ENCODE measurements around the gene CTSD.

CTSD gene

DNA sequence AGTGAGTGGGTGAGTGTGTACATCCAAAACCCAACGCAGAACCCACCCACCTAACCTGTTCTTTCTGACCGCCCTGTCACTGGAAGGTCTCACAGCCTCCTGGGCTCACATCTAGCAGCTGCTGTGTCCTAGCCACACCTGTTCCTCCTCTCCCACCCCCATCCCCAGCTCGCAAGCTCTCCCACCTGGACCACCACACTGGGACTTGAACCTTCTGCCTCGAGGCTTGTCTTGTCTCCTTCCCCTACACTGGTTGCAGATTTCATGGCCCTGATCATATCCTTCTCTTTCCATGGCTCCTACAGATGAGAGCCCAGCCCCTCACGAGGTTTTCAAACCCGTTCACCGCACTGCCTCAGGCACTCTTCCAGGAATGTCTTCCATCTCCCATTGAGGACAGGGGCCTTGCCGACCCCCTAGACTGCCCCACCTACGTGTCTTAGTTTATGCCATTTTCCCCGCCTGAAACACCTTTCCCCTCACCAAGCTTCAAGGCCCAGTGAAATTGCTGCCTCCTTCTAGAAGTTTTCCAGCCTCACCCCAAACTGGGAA, 20.1 kb downstream of the CTSD start:
- DNase-seq = no peak

DNA sequence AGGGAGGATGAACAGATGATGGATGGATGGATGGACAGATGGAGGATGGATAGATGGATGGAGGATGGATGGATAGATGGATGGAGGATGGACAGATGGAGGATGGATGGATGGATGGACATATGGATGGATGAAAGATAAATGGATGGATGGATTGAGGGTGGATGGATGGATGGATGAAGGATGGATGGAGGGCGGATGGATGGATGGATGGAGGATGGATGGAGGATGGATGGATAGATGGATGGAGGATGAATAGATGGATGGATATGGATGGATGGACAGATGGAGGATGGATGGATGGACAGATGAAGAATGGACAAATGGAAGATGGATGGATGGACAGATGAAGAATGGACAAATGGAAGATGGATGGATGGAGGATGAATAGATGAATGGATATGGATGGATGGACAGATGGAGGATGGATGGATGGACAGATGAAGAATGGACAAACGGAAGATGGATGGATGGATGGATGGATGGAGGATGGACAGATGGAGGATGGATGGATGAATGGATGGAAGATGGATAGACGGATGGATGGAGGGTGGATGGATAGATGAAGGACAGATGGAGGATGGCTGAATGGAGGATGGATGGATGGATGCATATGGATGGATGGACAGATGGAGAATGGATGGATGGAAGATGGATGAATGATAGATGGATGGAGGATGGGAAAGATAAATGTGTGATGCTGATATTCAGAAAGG, 20.7 kb downstream of the CTSD start:
- DNase-seq = no peak

DNA sequence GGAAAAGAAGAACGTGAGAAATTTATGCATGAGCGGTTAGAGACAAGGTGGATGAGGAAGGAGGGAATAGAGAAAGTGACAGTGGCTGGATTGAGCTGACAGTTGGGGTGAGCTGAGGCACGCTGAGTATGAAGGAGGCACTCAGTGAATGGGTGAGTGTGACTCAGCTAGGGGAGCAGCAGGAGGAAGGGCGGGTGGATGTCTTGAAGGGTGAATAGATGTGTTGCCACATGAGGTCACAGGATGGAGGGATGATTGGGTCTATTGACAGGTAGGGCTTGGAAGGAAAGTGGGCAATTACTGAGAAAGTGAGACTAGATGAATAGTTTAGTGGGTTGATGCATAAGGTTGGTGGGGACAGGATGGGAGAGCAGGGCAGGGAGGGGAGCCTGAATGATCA, 21.4 kb downstream of the CTSD start:
- DNase-seq = no peak

DNA sequence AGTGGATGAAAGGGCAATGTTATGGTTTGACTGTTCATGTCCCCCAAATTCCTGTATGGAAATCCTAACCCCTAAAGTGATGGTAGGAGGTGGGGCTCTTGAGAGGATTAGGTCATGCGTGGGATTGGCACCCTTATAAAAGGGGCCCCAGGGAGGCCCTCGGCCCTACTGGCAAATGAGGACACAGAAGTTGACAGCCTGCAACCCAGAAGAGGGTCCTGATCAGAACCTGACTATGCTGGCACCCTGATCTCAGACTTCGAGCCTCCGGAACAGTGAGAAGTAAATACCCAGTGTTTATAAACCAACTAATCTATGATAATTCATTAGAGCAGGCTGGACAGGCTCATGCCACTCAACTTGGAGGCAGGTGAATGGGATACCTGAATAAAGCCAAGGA, 22.0 kb downstream of the CTSD start:
- DNase-seq = no peak

DNA sequence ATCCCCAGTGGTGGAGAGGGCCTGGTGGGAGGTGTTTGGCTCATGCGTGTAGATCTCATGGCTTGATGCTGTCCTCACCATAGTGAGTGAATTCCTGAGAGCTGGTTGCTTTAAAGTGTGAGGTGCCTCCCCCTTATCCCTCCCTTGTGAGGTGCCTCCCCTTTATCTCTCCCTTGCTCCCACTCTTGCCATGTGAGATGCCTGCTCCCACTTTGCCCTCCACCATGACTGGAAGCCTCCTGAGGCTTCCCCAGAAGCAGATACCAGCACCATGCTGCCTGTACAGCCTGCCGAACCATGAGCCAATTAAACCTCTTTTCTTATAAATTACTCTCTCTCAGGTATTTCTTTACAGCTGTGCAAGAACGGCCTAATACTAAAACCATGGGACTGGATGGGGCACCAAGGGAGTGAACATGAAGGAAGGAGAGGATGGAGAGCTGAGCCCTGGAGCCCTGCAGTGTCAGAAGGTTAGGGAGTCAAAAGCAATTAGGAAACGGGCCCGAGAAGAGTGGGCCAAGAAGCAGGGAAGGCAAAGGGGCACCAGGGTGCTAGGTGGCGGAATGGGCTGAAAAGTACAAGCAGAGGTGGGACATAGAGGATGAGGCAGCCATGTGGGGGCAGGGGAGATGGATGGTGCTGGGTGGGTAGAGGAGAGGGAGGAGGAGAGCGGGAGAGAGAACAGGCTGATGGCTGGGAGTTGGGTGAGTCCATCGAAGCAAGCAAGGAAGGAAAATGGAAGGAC, 22.8 kb downstream of the CTSD start:
- DNase-seq = no peak

DNA sequence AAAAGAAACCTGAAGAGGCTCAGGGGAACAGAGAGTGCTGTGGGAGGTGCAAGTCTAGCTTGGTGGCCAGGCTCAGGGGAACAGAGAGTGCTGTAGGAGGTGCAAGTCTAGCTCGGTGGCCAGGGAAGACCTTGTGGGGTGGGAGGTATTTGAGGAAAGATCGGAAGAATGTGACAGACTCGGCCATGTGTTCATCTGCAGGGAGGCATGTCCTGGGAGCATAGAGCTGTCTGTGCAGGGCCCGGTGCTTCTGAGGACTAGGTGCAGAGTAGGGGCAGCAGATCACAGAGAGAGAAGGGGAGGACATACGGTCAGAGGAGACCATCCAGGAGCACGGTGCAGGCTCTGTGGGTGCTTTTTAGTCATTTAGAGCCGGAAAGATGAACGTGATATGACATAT, 24.2 kb downstream of the CTSD start:
- DNase-seq = no peak

DNA sequence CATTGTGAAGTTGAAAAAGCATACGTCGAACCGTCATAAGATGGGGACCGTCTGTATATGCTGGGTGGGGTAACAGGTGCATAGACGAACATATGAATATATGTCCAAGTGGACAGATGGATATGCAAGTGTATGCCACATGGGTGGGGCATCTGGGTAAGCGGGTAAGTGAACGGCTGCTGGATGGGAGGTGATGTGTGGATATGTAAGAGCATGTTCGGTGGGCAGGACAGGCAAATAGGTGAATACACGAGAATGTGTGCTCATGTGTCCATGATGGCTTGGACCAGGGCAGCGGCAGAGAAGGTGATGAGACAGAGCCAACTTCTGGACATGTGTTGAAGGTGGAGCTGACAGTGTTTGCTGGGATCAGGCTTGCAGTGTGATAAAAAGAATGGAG, 25.3 kb downstream of the CTSD start:
- no peak for DNase-seq

DNA sequence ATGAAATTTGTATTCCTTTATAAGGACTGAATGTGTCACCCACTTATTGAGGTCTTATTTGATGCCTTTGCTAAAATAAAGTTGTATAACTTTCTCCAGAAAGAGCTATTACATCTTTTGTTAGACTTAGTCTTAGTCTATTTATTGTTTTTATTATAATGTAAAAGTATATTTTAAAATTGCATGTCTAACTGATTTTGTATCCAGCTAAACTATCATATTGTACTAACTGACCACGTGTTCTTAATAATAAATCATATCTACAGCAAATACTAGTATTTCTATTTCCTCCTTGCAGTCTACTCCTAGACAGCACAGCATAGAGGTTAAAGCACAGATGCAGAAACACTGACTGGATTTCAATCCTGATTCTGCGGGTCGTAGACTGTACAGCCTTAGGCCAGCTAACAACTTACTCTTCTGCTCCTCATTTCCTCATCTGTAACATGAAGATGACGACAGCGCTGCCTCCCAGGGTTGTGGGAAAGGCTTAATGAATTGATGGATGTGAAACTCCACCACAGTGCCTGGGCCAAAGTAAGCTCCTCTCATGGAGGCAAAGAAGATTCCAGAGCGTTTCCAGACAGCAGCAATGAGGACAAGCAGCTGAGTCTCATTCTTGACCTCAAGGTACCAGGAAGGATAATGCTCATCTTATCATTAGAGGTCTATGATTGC, 26.5 kb downstream of the CTSD start:
- DNase-seq = no peak

DNA sequence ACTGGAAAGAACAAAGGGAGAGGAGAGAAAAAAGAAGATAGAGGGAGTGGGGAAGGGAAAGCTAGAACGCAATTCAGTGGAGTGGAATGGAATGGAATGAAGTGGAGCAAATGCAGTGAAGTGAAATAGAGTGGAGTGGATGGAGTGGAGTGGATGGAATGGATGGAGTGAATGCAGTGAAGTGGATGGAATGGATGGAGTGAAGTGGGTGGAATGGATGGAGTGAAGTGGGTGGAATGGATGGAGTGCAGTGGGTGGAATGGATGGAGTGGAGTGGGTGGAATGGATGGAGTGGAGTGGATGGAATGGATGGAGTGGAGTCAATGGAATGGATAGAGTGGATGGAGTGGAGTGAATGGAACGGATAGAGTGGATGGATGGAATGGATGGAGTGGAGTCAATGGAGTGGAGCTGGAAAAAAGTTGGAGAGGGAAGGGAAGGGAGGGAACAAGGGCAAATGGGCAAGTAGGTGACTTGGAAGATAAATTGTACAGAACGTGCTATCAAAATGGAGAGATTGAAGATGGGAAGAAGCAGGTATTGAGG, 27.2 kb downstream of the CTSD start:
- DNase-seq = no peak

DNA sequence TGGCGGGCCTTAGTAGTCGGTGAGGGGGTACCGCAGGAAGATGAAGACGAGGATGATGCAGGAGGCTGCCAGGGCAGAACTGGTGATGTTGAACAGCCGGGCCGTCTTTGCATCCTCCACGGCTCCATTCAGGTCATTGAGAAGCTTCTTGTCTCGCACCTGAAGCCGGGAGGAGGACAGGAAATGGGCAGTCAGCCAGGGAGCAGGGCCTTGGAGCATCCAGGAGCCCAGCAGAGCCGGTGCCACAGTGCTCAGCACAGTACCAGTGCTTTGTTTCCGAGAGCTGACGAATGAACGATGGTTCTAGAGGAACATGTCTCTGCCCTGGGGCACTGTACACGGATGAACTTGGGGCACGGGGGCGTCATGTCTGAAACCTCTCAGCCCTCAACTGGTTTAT, 28.5 kb downstream of the CTSD start:
- DNase-seq = no peak

DNA sequence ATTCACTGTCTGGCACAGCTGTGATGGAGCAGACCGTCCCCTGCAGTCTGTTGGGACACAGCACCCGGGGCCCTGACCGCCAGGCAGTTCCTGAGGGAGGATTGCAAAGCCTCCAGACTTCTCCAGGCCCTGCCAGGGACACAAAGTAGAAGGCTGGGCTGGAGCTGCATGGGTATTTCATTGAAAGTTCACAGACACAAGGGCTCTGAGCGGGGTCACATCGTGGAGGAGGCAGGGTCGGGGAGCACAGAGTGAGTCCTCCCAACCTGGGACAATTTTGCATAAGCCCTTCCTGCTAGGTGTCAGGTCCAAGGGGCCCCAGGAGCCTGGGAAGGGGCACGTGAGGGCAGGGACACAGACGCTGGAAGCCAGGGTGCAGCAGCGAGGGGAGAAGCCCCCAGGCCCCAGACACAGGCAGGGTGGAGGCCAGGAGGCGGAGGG, 29.1 kb downstream of the CTSD start:
- no peak for DNase-seq

DNA sequence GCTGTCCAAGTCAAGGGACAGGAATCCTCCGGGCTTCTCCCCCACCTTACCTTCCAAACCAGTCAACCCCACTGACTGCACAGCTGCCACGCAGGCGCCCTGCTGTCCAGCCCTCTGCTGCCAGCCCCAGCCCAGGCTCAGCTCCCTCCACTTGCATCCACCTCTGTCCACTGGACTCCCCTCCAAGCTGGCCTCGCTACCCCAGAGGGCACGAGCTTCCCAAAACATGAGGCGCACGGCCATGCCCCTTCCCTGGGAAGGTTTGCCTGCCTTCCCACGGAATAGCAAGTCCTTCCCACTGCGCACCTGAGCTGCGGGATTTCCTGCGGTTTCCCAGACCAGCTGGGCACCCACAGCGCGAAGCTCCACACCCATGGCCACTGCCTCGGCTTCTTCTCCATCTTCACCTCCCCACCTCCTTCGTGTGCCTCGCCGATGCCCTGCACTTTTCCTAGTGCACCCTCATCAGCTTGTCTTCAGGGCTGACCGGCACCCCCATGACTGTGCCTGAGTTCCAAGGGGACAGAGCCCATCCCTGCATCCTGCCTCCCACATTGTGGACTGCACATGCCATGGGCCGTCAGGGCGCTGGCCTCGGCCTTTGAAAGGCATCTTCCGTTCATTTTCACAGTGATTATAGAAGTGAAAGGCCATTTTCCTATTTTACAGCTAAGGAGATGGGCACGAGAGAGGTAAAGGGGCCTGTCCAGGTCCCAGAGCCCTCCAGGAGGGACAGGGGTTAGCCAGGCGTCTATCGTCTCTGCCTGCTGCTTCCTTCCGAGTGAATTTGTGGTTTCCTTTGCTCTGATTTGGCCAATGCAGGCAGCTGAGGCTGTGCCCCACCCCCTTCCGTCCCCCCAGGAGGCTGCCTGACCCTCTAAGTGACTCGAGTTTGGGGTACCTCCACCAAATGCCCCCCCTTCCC, 29.7 kb downstream of the CTSD start:
- DNase-seq = no peak

DNA sequence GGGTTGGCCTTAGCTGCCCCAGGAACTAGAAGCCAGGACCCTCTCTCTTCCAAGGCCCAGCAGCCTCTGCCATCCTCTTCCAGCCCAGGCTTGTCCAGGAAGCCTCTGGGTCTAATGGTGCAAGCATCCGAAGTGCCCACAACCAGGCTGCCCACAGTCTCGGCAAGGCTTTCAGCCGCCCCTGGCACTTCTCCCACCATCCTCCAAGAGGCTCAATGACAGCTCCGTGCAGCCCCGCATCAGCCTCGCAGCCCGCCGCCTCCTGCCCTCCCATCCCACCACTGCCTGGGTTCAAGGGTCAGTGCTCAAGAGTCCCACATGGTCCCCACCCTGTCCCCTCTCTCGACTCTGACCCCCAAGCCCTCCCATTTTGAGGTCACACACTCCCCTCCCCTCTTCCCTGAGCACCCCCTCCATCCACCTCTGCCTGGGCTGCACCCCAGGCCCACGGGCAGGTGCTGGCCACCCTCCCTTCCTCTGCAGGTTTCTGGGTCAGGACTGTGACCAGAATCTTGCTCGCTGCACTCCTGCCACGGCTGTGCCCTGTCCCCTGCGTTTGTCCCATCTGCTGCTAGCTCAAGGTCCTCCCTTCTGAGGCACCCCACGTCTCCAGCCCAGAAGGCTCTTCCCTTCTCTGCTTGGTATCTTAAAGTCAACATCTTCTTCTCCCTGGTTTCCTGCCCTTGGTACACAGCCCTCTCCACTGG, 30.6 kb downstream of the CTSD start:
- DNase-seq = no peak

DNA sequence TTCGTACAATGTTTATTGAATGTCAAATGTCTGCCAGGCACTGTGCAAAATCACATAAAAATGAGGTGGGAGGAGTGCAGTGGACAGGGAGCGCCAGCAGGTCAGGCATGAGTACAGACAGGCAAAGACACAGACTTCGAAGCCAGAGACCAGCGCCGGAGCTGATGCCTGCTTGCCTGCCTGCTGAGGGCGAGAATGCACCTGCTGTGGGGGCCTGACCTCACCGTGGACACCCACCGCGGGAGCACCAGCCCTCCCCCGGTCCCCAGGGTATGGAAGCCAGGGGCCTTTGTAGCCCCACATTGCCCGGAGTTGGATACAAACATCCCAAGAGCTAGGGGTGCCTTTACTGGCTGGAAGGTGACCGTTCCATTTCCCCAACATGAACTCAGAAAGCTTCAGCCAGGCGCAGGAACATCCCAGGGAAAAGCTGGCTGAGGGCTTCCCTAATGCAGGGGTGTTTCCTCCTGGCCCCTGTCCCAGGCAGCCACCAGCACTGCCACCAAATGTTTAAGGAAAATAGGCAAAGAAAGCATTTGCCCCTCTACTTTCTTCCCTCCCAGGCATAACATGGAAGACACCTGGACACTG, 31.2 kb downstream of the CTSD start:
- DNase-seq = no peak

DNA sequence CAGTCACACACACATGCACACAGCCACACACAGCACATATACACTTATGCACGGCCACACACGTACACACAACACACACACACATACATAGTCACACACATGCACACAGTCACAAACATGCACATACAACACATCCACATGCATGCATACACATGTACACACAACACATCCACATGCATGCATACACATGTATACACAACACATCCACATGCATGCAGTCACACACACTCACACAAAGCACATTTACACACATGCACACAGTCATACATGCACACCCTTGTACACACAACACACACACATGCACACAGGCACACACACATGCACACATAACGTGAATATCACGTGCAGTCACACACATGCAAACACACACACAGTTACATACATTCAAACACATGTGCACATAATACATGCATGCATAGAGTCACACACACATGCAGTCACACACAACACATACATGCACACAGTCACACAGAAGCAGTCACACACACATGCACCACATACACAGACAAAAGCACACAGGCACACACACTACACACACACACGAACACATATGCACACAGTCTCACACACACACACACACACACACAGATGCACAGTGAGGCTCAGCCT, 32.2 kb downstream of the CTSD start:
- no peak for DNase-seq

DNA sequence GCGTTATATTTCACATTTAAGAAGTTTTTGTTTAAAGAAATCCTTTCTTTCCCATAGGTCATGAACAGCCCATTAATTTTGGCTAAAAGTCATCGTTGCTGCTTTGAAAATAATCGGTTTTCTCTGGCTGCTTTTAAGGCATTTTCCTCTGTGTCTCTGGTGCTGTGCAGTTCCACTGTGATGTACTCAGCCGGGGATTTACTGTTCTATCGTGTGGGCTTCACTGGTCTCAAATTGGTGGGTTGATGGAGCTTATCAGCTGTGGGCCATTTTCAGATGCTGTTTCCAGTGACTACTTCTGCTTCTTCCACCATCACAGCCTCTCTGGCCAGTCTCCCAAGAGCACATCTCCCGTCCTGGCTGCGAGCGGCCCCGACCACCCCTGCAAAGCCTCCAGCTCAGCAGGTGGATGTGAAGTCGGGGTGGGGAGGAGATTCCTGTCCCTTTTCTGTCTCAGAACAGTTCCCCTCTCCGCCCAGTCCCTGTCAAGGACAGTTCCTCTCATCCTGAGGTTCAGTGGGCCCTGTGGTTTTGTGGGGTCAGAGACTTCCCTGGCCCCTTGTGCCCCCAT, 33.6 kb downstream of the CTSD start:
- no peak for DNase-seq

DNA sequence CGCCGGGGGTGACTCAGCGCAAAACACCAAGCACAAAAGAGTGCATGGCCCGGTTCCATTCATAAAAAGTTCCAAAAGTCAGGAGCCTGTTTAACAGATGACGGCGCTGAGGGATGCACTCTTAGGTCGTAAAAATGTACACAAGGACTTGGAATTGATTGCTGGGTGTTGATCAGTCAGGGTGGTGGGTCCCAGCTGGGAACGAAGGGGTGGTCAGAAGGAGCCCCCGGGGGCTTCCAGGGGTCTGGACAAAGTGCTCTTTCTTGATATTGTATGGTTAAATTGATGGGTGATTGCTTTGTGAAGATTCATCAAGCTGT, 34.1 kb downstream of the CTSD start:
- no peak for DNase-seq

DNA sequence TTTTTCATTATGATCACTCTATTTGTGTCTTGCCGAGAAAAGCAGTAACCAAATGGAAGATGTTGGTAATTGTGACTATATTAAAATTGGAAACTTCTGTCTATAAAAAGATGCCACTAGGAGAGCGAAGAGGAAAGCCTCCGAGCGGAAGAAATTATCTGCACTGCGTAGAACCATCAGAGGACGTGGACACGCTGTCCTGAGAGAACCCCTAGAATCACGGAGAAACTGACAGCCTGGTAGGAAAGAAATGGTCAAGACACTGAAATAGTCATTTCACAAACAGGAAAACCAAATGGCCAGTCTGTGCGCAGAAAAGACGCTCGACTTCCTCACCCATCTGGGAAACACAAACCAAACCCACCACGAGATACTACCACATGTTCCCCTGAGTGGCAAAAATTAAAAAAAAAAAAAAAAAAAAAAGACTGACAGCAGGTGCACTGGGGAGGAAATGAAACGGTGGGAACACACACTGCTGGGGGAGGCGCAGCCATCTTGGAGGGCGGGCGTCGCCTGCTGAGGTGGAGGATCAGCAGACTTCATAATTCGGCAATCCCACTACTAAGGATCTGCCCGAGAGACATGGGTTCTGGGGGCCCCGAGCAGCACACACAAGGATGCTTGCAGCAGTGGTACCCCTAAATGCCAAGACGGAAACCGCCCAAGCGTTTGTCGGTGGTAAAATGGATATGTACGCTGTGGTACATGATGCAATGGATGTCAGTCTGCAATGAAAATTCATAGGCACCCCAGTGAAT, 34.6 kb downstream of the CTSD start:
- no peak for DNase-seq

DNA sequence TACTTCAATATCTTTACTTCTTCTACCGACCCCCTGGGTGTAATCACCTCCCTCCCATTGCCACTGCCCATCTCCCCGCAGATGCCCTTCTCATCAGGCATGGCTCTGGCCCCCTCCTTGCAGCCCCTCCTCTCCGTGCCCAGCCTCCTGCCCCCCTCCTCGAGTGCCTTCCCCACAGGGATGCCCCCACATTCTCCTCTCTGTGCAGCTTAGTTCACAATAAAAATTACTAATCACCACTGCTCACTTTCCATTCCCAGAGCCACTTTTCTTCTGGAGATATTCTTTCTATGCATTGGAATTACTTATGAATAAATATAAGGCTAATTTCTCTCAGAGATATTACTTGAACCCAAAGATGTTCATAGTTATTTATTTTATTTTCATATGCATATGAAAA, 35.4 kb downstream of the CTSD start:
- DNase-seq = no peak

DNA sequence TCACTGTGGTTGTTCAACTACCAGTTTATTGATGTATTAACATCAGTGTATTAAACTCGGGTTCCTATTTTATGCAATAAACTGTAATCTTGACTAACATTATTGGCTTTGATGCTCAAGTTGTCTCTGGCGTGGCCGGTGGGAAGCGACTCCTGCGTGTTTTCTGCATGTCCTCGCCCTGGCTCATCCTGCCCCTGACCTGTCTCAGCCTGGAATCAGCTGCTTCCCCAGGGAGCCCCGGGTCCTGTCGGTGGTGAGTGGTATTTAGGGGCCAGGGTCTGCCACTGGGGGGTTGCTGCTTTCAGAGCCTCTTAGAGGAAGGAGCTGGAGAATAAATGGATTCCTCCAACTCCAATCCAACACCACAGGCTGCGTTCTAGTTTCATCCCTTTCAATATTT, 35.9 kb downstream of the CTSD start:
- DNase-seq = no peak

All from DMS153 (cell line).